ENCODE results near the gene PRDX6.
"Not testable (repeated sequence)": the region's sequence is repeated elsewhere in the genome, so short reads cannot be mapped to it uniquely, and the experiment has no call there.

Gene PRDX6

GRCh38 chr1:173503391-173503790 lies 26.3 kb downstream of the PRDX6 start:
- DNase-seq: no peak

GRCh38 chr1:173504268-173504667 lies 27.1 kb downstream of the PRDX6 start:
- DNase-seq: no peak

GRCh38 chr1:173505391-173505790 lies 28.3 kb downstream of the PRDX6 start:
- DNase-seq: no peak

- DNase-seq: peak; percentile 6
Measured at GRCh38 chr1:173506437-173506836, 29.3 kb downstream of the PRDX6 start.

- DNase-seq: no peak
Measured at GRCh38 chr1:173507205-173507846, 30.2 kb downstream of the PRDX6 start.

- no peak for DNase-seq
Measured at GRCh38 chr1:173507847-173508209, 30.7 kb downstream of the PRDX6 start.

- no peak for DNase-seq
Measured at GRCh38 chr1:173508541-173508940, 31.4 kb downstream of the PRDX6 start.

GRCh38 chr1:173509797-173510196 lies 32.7 kb downstream of the PRDX6 start:
- DNase-seq: no peak

- DNase-seq: not testable (repeated sequence)
Measured at GRCh38 chr1:173514503-173514902, 37.4 kb downstream of the PRDX6 start.

- no peak for DNase-seq
Measured at GRCh38 chr1:173520799-173521198, 43.7 kb downstream of the PRDX6 start.

GRCh38 chr1:173523329-173523728 lies 46.2 kb downstream of the PRDX6 start:
- DNase-seq: no peak

- DNase-seq: no peak
Measured at GRCh38 chr1:173525926-173526325, 48.8 kb downstream of the PRDX6 start.

- no peak for DNase-seq
Measured at GRCh38 chr1:173527151-173527826, 50.2 kb downstream of the PRDX6 start.

- no peak for DNase-seq
Measured at GRCh38 chr1:173529106-173529505, 52.0 kb downstream of the PRDX6 start.

GRCh38 chr1:173530795-173531693 lies 53.9 kb downstream of the PRDX6 start:
- no peak for DNase-seq

- DNase-seq: no peak
Measured at GRCh38 chr1:173532237-173532636, 55.1 kb downstream of the PRDX6 start.

GRCh38 chr1:173536223-173536622 lies 59.1 kb downstream of the PRDX6 start:
- no peak for DNase-seq

Measured in stimulated activated CD4-positive, alpha-beta T cell treated with anti-CD3 and anti-CD28 coated beads, Interleukin-15, amount 100 ng/mL, for 24 hours (primary cell).